ENCODE measurements around the gene JSRP1. TPM values are rescaled to one million over a fixed set of nuclear protein-coding genes. Genes with fewer than 3 reads are reported as not detected.

Gene JSRP1
- total and polyA plus RNA-seq, 2 donors: 0.90 to 1.3 TPM

GRCh38 chr19:2269244-2270156, 13.3 kb upstream of the JSRP1 start:
- Histone ChIP-seq H3K4me1 (ENCODE audit: control insufficient read depth in 2 of 2, insufficient read depth in 2 of 2, low read length in 2 of 2) (peaks cover 20 to 40% of the 10 kb centered on the region in 2 donors), H3K4me3 (ENCODE audit: low read length in 2 of 2) (peak overlapping the region; percentile 98 to 100), H3K27me3 (ENCODE audit: control insufficient read depth in 2 of 2, insufficient read depth in 1 of 2, low read length in 1 of 2) (peaks cover 0 to 2% of the 10 kb centered on the region in 2 donors), H3K36me3 (ENCODE audit: control insufficient read depth in 2 of 2, insufficient read depth in 2 of 2, low read length in 1 of 2) (peaks cover 17 to 30% of the 10 kb centered on the region in 2 donors), H3K27ac (ENCODE audit: low read depth in 1 of 2, low read length in 1 of 2) (peak overlapping the region; percentile 95 to 96), H3K9me3 (ENCODE audit: control insufficient read depth in 2 of 2, insufficient read depth in 1 of 2, low read length in 1 of 2) (peaks cover 0 to 6% of the 10 kb centered on the region in 2 donors)
- DNase-seq (ENCODE audit: low read depth in 6 of 9, low spot score in 9 of 9): peak; percentile 86 to 98 (median 96)
- under 1% methylated on average over 103 of the region's 103 CpGs for WGBS

GRCh38 chr19:2268861-2269243, 12.6 kb upstream of the JSRP1 start:
- H3K4me3 ChIP-seq (ENCODE audit: low read length in 2 of 2): peak overlapping the region; percentile 75 to 100
- H3K36me3 ChIP-seq (ENCODE audit: control insufficient read depth in 2 of 2, insufficient read depth in 2 of 2, low read length in 1 of 2): peaks cover 17 to 24% of the 10 kb centered on the region in 2 donors
- no peak for DNase-seq (ENCODE audit: low read depth in 6 of 9, low spot score in 9 of 9)
- H3K9me3 ChIP-seq (ENCODE audit: control insufficient read depth in 2 of 2, insufficient read depth in 1 of 2, low read length in 1 of 2): peaks cover 0 to 3% of the 10 kb centered on the region in 2 donors
- H3K27ac ChIP-seq (ENCODE audit: low read depth in 1 of 2, low read length in 1 of 2): peak overlapping the region; percentile 76 to 77
- WGBS: 3% methylated on average over 19 of the region's 19 CpGs
- peaks cover 17 to 34% of the 10 kb centered on the region in 2 donors for H3K4me1 ChIP-seq (ENCODE audit: control insufficient read depth in 2 of 2, insufficient read depth in 2 of 2, low read length in 2 of 2)
- H3K27me3 ChIP-seq (ENCODE audit: control insufficient read depth in 2 of 2, insufficient read depth in 1 of 2, low read length in 1 of 2): peaks cover 0 to 2% of the 10 kb centered on the region in 2 donors

- DNase-seq (ENCODE audit: low read depth in 6 of 9, low spot score in 9 of 9): no peak
- no peak overlapping the region for H3K27ac ChIP-seq (ENCODE audit: low read depth in 1 of 2, low read length in 1 of 2)
- H3K9me3 ChIP-seq (ENCODE audit: control insufficient read depth in 2 of 2, insufficient read depth in 1 of 2, low read length in 1 of 2): peaks cover 0 to 2% of the 10 kb centered on the region in 2 donors
- peaks cover 14 to 30% of the 10 kb centered on the region in 2 donors for H3K4me1 ChIP-seq (ENCODE audit: control insufficient read depth in 2 of 2, insufficient read depth in 2 of 2, low read length in 2 of 2)
- 92% methylated on average over 4 of the region's 4 CpGs for WGBS
- H3K36me3 ChIP-seq (ENCODE audit: control insufficient read depth in 2 of 2, insufficient read depth in 2 of 2, low read length in 1 of 2): peaks cover 17 to 22% of the 10 kb centered on the region in 2 donors
- peak overlapping the region in 1 of 2 donors; percentile 100 for H3K4me3 ChIP-seq (ENCODE audit: low read length in 2 of 2)
- H3K27me3 ChIP-seq (ENCODE audit: control insufficient read depth in 2 of 2, insufficient read depth in 1 of 2, low read length in 1 of 2): peaks cover 0 to 2% of the 10 kb centered on the region in 2 donors
Measured at GRCh38 chr19:2268480-2268830, 12.2 kb upstream of the JSRP1 start.

GRCh38 chr19:2266183-2266993, 10.2 kb upstream of the JSRP1 start:
- Histone ChIP-seq H3K9me3 (ENCODE audit: control insufficient read depth in 2 of 2, insufficient read depth in 1 of 2, low read length in 1 of 2) (peaks cover 0 to 2% of the 10 kb centered on the region in 2 donors), H3K36me3 (ENCODE audit: control insufficient read depth in 2 of 2, insufficient read depth in 2 of 2, low read length in 1 of 2) (peaks cover 1 to 3% of the 10 kb centered on the region in 2 donors), H3K4me3 (ENCODE audit: low read length in 2 of 2) (no peak overlapping the region), H3K27me3 (ENCODE audit: control insufficient read depth in 2 of 2, insufficient read depth in 1 of 2, low read length in 1 of 2) (peaks cover 0 to 2% of the 10 kb centered on the region in 2 donors), H3K4me1 (ENCODE audit: control insufficient read depth in 2 of 2, insufficient read depth in 2 of 2, low read length in 2 of 2) (peaks cover 8 to 12% of the 10 kb centered on the region in 2 donors), H3K27ac (ENCODE audit: low read depth in 1 of 2, low read length in 1 of 2) (peak overlapping the region; percentile 11 to 46)
- WGBS: 43% methylated on average over 18 of the region's 18 CpGs
- DNase-seq (ENCODE audit: low read depth in 6 of 9, low spot score in 9 of 9): peak in 1 of 9 donors; percentile 46

- WGBS: 83% methylated on average over 7 of the region's 7 CpGs
- Histone ChIP-seq H3K27me3 (ENCODE audit: control insufficient read depth in 2 of 2, insufficient read depth in 1 of 2, low read length in 1 of 2) (no peaks in the 10 kb centered on the region), H3K27ac (ENCODE audit: low read depth in 1 of 2, low read length in 1 of 2) (no peak overlapping the region), H3K9me3 (ENCODE audit: control insufficient read depth in 2 of 2, insufficient read depth in 1 of 2, low read length in 1 of 2) (no peaks in the 10 kb centered on the region), H3K36me3 (ENCODE audit: control insufficient read depth in 2 of 2, insufficient read depth in 2 of 2, low read length in 1 of 2) (no peaks in the 10 kb centered on the region), H3K4me3 (ENCODE audit: low read length in 2 of 2) (no peak overlapping the region), H3K4me1 (ENCODE audit: control insufficient read depth in 2 of 2, insufficient read depth in 2 of 2, low read length in 2 of 2) (peaks cover 11 to 30% of the 10 kb centered on the region in 2 donors)
- peak in 2 of 9 donors; percentile 48 to 60 for DNase-seq (ENCODE audit: low read depth in 6 of 9, low spot score in 9 of 9)
Measured at GRCh38 chr19:2261438-2262172, 5.4 kb upstream of the JSRP1 start.

- 88% methylated on average over 11 of the region's 11 CpGs for WGBS
- Histone ChIP-seq H3K4me1 (ENCODE audit: control insufficient read depth in 2 of 2, insufficient read depth in 2 of 2, low read length in 2 of 2) (peaks cover 6 to 29% of the 10 kb centered on the region in 2 donors), H3K9me3 (ENCODE audit: control insufficient read depth in 2 of 2, insufficient read depth in 1 of 2, low read length in 1 of 2) (no peaks in the 10 kb centered on the region), H3K4me3 (ENCODE audit: low read length in 2 of 2) (no peak overlapping the region), H3K27ac (ENCODE audit: low read depth in 1 of 2, low read length in 1 of 2) (no peak overlapping the region), H3K27me3 (ENCODE audit: control insufficient read depth in 2 of 2, insufficient read depth in 1 of 2, low read length in 1 of 2) (peaks cover 0 to 7% of the 10 kb centered on the region in 2 donors), H3K36me3 (ENCODE audit: control insufficient read depth in 2 of 2, insufficient read depth in 2 of 2, low read length in 1 of 2) (no peaks in the 10 kb centered on the region)
- DNase-seq (ENCODE audit: low read depth in 6 of 9, low spot score in 9 of 9): no peak
Measured at GRCh38 chr19:2260341-2260805, 4.2 kb upstream of the JSRP1 start.

- Histone ChIP-seq H3K36me3 (ENCODE audit: control insufficient read depth in 2 of 2, insufficient read depth in 2 of 2, low read length in 1 of 2) (no peaks in the 10 kb centered on the region), H3K27me3 (ENCODE audit: control insufficient read depth in 2 of 2, insufficient read depth in 1 of 2, low read length in 1 of 2) (peaks cover 7 to 17% of the 10 kb centered on the region in 2 donors), H3K27ac (ENCODE audit: low read depth in 1 of 2, low read length in 1 of 2) (peak overlapping the region in 1 of 2 donors; percentile 31), H3K4me3 (ENCODE audit: low read length in 2 of 2) (no peak overlapping the region), H3K9me3 (ENCODE audit: control insufficient read depth in 2 of 2, insufficient read depth in 1 of 2, low read length in 1 of 2) (peaks cover 0 to under 1% of the 10 kb centered on the region in 2 donors), H3K4me1 (ENCODE audit: control insufficient read depth in 2 of 2, insufficient read depth in 2 of 2, low read length in 2 of 2) (peaks cover 6 to 30% of the 10 kb centered on the region in 2 donors)
- WGBS: 98% methylated on average over 5 of the region's 5 CpGs
- DNase-seq (ENCODE audit: low read depth in 6 of 9, low spot score in 9 of 9): no peak
Measured at GRCh38 chr19:2259336-2259735, 3.1 kb upstream of the JSRP1 start.

- no peak overlapping the region for H3K27ac ChIP-seq (ENCODE audit: low read depth in 1 of 2, low read length in 1 of 2)
- no peak overlapping the region for H3K4me3 ChIP-seq (ENCODE audit: low read length in 2 of 2)
- peaks cover 0 to 10% of the 10 kb centered on the region in 2 donors for H3K9me3 ChIP-seq (ENCODE audit: control insufficient read depth in 2 of 2, insufficient read depth in 1 of 2, low read length in 1 of 2)
- H3K4me1 ChIP-seq (ENCODE audit: control insufficient read depth in 2 of 2, insufficient read depth in 2 of 2, low read length in 2 of 2): peaks cover 26 to 58% of the 10 kb centered on the region in 2 donors
- DNase-seq (ENCODE audit: low read depth in 6 of 9, low spot score in 9 of 9): no peak
- H3K27me3 ChIP-seq (ENCODE audit: control insufficient read depth in 2 of 2, insufficient read depth in 1 of 2, low read length in 1 of 2): peaks cover 46 to 58% of the 10 kb centered on the region in 2 donors
- 96% methylated on average over 16 of the region's 16 CpGs for WGBS
- H3K36me3 ChIP-seq (ENCODE audit: control insufficient read depth in 2 of 2, insufficient read depth in 2 of 2, low read length in 1 of 2): no peaks in the 10 kb centered on the region
Measured at GRCh38 chr19:2255112-2255845, 938 bp downstream of the JSRP1 start.

All from thymus (tissue), 11 donors.